CD4-positive, alpha-beta T cell (primary cell): ENCODE data around the gene GNAZ. TPM values are rescaled to one million over a fixed set of nuclear protein-coding genes. Genes with fewer than 3 reads are reported as not detected.

Source experiments
- ATAC-seq: fragments of 200-7000 bp; cut with Tn5 transposase; one replicate; pipeline ENCODE4 v1.10.0; 2022; ENCODE audit warnings: mild to moderate bottlenecking; ENCODE audit not compliant: poor library complexity
- CTCF ChIA-PET: fragments of 350-600 bp; sonication (Branson Sonifier 250); formaldehyde crosslinking; loops from one replicate; lab custom pipeline; 2021; ENCODE audit warnings: antibody characterized with exemption, inconsistent platforms; lab: Charles Lee
- POLR2A ChIA-PET: fragments of 350-600 bp; sonication (Branson Sonifier 250); formaldehyde crosslinking; loops from one replicate; lab custom pipeline; 2021; ENCODE audit warnings: antibody characterized with exemption, inconsistent platforms; lab: Charles Lee
- DNase-seq, 14 experiments: peaks; one replicate each; pipeline ENCODE4 v3.0.0-alpha.2; 2013 to 2020; ENCODE audit warnings: mixed read lengths in 2 of 14
- H3K27ac ChIP-seq, 2 donors: one replicate each; pipeline versions ENCODE4 v1.5.1 to v1.7.0; 2013; ENCODE audit warnings: low read length in 2 of 2, low read depth in 1 of 2, mild to moderate bottlenecking in 1 of 2
- H3K27me3 ChIP-seq, 2 experiments: 1 replicate in 1 of 2; 2 replicates in 1 of 2; pipeline versions ENCODE4 v1.6.1 to v1.7.0; 2013; ENCODE audit warnings: low read length in 2 of 2, control low read depth in 1 of 2, mild to moderate bottlenecking in 1 of 2, moderate library complexity in 1 of 2; ENCODE audit not compliant: insufficient read depth in 2 of 2, control insufficient read depth in 1 of 2
- H3K36me3 ChIP-seq: one replicate; pipeline ENCODE4 v1.6.1; 2013; ENCODE audit warnings: low read length, control low read depth; ENCODE audit not compliant: insufficient read depth
- H3K4me1 ChIP-seq: one replicate; pipeline ENCODE4 v1.6.1; 2013; ENCODE audit warnings: low read length, control low read depth; ENCODE audit not compliant: insufficient read depth
- H3K4me3 ChIP-seq: one replicate; pipeline ENCODE4 v1.5.1; 2013; ENCODE audit warnings: mild to moderate bottlenecking, low read length, moderate library complexity
- H3K9me3 ChIP-seq, 2 experiments: 1 replicate in 1 of 2; 2 replicates in 1 of 2; pipeline versions ENCODE4 v1.6.1 to v1.7.0; 2013; ENCODE audit warnings: low read length in 2 of 2, mild to moderate bottlenecking in 2 of 2, control low read depth in 1 of 2, moderate library complexity in 1 of 2; ENCODE audit not compliant: control insufficient read depth in 1 of 2, insufficient read depth in 1 of 2
- H3K27ac Mint-ChIP-seq: one replicate; pipeline ENCODE4 v1.8.0; 2020; ENCODE audit warnings: mixed read lengths
- H3K27me3 Mint-ChIP-seq: one replicate; pipeline ENCODE4 v1.8.0; 2021; ENCODE audit warnings: mixed read lengths
- H3K36me3 Mint-ChIP-seq: one replicate; pipeline ENCODE4 v1.8.0; 2021; ENCODE audit warnings: low read depth, mixed read lengths
- H3K4me1 Mint-ChIP-seq: one replicate; pipeline ENCODE4 v1.8.0; 2021; ENCODE audit warnings: low read depth, mixed read lengths
- H3K4me3 Mint-ChIP-seq: one replicate; pipeline ENCODE4 v1.8.0; 2020; ENCODE audit warnings: mild to moderate bottlenecking, mixed read lengths
- H3K9me3 Mint-ChIP-seq: one replicate; pipeline ENCODE4 v1.8.0; 2020; ENCODE audit warnings: mixed read lengths
- CTCF ChIP-seq: fragments of 200-600 bp; IDR thresholded peaks from one replicate; pipeline ENCODE4 v1.8.0; 2022; ENCODE audit warnings: antibody characterized with exemption, mild to moderate bottlenecking
- intact Hi-C, 2 experiments: fragments of 100-400 bp; cut with DNase I in 1 of 2; cut with micrococcal nuclease in 1 of 2; formaldehyde crosslinking; loops; one replicate each; pipeline versions ENCODE4 v1.15.1 to v1.9.0; 2023 to 2025; cut with DNase I, micrococcal nuclease
- total RNA-seq, 174 experiments: library from RNA in 2 of 174; stranded (reverse) in 2 of 174; gene quantifications; one replicate each; pipeline ENCODE4 v1.2.3 and lab custom pipeline; 2021 to 2026

The GNAZ gene
- total RNA-seq, 2 experiments from 2014 or later, result 0.20 to 0.38 TPM

DNA sequence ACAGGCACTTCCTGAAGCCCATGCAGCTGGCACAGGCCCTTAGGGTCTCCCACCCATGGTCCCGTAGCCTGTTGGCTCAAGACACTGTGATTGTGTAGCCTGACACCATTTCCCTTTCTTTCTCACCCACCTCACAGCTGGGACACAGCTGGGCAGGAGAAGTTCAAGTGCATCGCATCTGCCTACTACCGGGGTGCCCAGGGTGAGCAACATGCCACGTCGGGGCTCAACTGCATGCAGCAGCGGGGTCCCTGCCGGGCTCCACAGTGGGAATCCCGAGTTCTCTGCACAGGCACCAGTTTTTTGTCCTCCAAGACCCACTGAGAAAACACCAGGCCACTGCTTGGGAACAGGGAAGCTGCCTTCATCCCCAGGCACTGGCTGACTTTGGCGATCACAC, 85.5 kb downstream of the GNAZ start:
- H3K36me3 ChIP-seq, result no peaks in the 10 kb centered on the region
- CTCF ChIA-PET, result no interaction called here

DNA sequence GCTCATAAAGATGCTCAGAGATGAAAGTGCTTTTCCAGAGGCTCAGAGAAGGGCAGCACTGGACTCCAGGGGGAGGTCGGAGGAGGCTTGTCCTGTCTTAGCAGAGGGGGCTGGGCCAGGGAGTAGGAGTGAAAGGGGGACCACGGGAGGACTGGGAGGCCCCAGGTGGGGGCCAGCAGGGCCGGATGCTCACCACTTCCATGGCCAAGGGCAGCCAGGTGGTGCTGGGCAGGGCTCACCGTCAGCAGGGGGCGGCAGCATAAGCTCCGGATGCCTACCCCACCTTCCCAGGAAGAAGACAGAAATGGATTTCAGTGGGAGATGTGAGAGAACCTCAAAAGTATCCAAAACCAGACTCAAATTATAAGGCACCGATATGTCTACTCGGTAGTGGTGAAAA, 86.0 kb downstream of the GNAZ start:
- ATAC-seq, result no peak
- no peak overlapping the region for H3K27ac Mint-ChIP-seq
- H3K9me3 ChIP-seq, result no peaks in the 10 kb centered on the region
- intact Hi-C loops, result no loop called here
- POLR2A ChIA-PET, result no interaction called here
- H3K27ac ChIP-seq, result no peak overlapping the region
- H3K27me3 ChIP-seq, result no peaks in the 10 kb centered on the region
- peaks cover 11% of the 10 kb centered on the region for H3K4me1 Mint-ChIP-seq
- CTCF ChIA-PET, result no interaction called here
- no peak for DNase-seq
- H3K36me3 Mint-ChIP-seq, result no peaks in the 10 kb centered on the region
- no peak for TF ChIP-seq CTCF
- H3K9me3 Mint-ChIP-seq, result no peaks in the 10 kb centered on the region
- peaks cover 23% of the 10 kb centered on the region for H3K4me1 ChIP-seq
- no peak overlapping the region for H3K4me3 Mint-ChIP-seq
- H3K4me3 ChIP-seq, result no peak overlapping the region
- H3K36me3 ChIP-seq, result no peaks in the 10 kb centered on the region
- no peaks in the 10 kb centered on the region for H3K27me3 Mint-ChIP-seq

More for the DNA sequence above, 85.5 kb downstream of the GNAZ start:
- Histone ChIP-seq H3K4me3 (no peak overlapping the region), H3K4me1 (peaks cover 23% of the 10 kb centered on the region), H3K27me3 (no peaks in the 10 kb centered on the region), H3K9me3 (no peaks in the 10 kb centered on the region), H3K27ac (no peak overlapping the region)
- POLR2A ChIA-PET, result no interaction called here
- peaks cover 11% of the 10 kb centered on the region for H3K4me1 Mint-ChIP-seq
- H3K27ac Mint-ChIP-seq, result no peak overlapping the region
- no peak for ATAC-seq
- no peak for DNase-seq
- no peaks in the 10 kb centered on the region for H3K36me3 Mint-ChIP-seq
- TF ChIP-seq CTCF, result no peak
- H3K4me3 Mint-ChIP-seq, result no peak overlapping the region
- H3K9me3 Mint-ChIP-seq, result no peaks in the 10 kb centered on the region
- intact Hi-C loops, result no loop called here
- H3K27me3 Mint-ChIP-seq, result no peaks in the 10 kb centered on the region

DNA sequence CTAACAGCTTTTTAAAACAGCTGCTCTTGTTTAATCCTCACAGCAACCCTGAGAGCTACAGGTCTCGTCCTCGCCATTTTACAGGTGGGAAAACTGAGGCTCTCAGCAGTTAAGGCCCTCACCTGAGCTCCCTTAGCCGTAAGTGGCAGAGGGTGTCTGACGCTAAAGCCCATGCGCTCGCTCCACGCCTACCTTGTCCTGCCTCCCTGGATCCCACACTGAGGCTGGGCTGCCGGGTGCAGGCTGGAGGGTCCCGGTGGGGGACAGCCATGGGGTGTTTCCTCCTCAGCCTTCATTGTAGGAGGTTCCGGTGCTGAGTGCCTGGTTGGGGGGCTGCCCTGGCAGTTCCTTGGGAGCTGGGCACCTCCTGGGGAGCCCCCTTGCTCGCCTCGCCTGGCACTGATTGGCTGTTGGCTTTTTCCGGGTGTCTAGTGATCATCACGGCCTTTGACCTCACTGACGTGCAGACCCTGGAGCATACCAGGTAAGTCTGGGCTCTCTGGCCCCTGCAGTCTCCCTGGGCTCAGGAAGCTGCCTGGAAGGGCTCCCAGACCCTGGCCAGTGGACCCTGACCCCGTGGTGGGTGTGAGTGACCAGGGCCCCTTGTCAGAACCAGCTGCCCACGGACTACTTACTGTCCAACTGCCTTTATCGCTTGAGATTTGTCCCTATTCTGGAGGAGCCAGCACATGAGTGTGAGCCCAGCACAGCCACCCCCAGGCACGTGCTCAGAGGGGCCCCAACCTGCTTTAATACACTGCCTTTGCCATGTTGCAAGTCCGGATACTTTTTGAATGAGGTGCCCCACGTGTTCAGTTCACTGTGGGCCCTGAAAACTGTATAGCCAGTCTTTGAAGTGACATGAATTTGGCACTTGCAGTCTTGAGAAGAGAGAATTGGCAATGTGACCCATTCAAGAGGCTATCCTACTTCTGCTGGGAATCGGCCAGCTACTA, 87.5 kb downstream of the GNAZ start:
- H3K27ac Mint-ChIP-seq, result no peak overlapping the region
- no peak for ATAC-seq
- Histone ChIP-seq H3K27ac (no peak overlapping the region), H3K27me3 (no peaks in the 10 kb centered on the region), H3K9me3 (no peaks in the 10 kb centered on the region), H3K4me1 (peaks cover 16% of the 10 kb centered on the region), H3K36me3 (no peaks in the 10 kb centered on the region), H3K4me3 (no peak overlapping the region)
- ChIA-PET POLR2A (no interaction called here), CTCF (interaction anchor here (0.8 kb wide), 1 partner anchor 13 kb away, joined by 5 read pairs; no protein-coding TSS in a partner anchor)
- peaks cover 8% of the 10 kb centered on the region for H3K4me1 Mint-ChIP-seq
- H3K27me3 Mint-ChIP-seq, result no peaks in the 10 kb centered on the region
- intact Hi-C loops, result no loop called here
- no peak for DNase-seq
- H3K4me3 Mint-ChIP-seq, result no peak overlapping the region
- no peaks in the 10 kb centered on the region for H3K36me3 Mint-ChIP-seq
- no peaks in the 10 kb centered on the region for H3K9me3 Mint-ChIP-seq
- TF ChIP-seq CTCF, result no peak
